ENCODE measurements around the gene TBKBP1. TPM values are rescaled to one million over a fixed set of nuclear protein-coding genes. Genes with fewer than 3 reads are reported as not detected.
A peak's percentile ranks its signal among the peaks of the same experiment; 100 is the strongest.

Gene TBKBP1
- polyA plus RNA-seq, 2 of the 4 experiments (the other 2 are of a cell fraction), result 3.4 to 9.3 TPM

DNA sequence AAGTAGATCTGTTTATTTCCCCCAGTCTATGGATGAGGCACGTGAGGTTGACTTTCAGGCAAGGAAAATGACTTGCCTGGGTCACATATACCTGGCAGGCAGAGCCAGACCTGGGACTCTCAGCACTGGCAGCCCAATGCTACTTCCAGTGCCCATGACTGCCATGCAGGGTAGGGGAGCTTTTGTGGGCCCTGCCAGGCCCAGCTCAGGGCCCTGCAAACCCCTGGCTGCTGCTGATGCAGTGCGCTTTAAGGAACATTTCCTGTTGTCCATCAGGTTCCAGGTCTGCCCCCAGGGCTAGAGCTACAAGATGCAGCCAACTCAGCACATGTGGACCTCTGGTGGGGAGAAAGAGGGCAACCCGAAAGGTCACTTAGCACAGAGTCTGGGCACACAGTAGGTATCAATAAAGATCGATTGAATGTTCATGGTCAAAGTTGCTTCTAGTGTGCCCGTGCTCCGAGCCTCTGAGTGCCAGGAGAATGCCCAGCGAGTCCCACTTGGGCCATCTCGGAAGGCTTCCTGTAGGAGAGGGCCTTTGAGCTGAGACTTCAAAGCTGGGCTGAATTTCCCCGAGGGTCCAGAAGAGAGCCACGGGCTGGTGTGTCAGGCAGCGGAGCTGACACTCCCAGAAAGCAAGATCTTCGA, 38.6 kb downstream of the TBKBP1 start:
- FAIRE-seq (no peak), DNase-seq (ENCODE audit: low read depth in 1 of 2, low spot score in 1 of 2) (no peak), ATAC-seq (peak in 1 of 2 experiments; percentile 2; a peak in 1 of 6 replicates)
- H3K4me3 ChIP-seq, result peak overlapping the region; percentile 48; the same call in 2 of the 3 replicates
- ChIA-PET CTCF (interaction anchor here (0.6 to 11.2 kb wide), 26 partner anchors 9 to 111 kb away, joined by 3 to 87 read pairs (median 5); no protein-coding TSS in a partner anchor), POLR2A (interaction anchor here (0.6 to 1.2 kb wide), 3 partner anchors 58 to 731 kb away, joined by 3 to 11 read pairs (median 4); partner anchors contain the start of genes LRRC46 and MRPL10)
- TF ChIP-seq PHF8 (IDR thresholded peaks at IDR 0.05; ENCODE audit: borderline replicate concordance, low read depth) (no peak), ZC3H11A (IDR thresholded peaks at IDR 0.05) (0 out of 2 replicates have a peak, but pooled peaks have one; percentile 3), ZFP36 (IDR thresholded peaks at IDR 0.05; ENCODE audit: borderline replicate concordance, partially characterized antibody) (peak; percentile 94), MAFK (IDR thresholded peaks at IDR 0.05; ENCODE audit: partially characterized antibody) (peak; percentile 22), GATA3 (IDR thresholded peaks at IDR 0.05; ENCODE audit: borderline replicate concordance) (no peak)
- H3K9me3 ChIP-seq, result no peaks in the 10 kb centered on the region
- peak overlapping the region; percentile 88 for H3K4me2 ChIP-seq
- 40% methylated on average over 12 of the region's 12 CpGs for WGBS (ENCODE audit: missing lambda C conversion rate)
- peak overlapping the region in 1 of 2 experiments; percentile 74; a peak in 2 of 6 replicates for H3K27ac ChIP-seq
- 0 out of 3 replicates have a peak, but pooled peaks cover 4% of the 10 kb centered on the region for H3K4me1 ChIP-seq

DNA sequence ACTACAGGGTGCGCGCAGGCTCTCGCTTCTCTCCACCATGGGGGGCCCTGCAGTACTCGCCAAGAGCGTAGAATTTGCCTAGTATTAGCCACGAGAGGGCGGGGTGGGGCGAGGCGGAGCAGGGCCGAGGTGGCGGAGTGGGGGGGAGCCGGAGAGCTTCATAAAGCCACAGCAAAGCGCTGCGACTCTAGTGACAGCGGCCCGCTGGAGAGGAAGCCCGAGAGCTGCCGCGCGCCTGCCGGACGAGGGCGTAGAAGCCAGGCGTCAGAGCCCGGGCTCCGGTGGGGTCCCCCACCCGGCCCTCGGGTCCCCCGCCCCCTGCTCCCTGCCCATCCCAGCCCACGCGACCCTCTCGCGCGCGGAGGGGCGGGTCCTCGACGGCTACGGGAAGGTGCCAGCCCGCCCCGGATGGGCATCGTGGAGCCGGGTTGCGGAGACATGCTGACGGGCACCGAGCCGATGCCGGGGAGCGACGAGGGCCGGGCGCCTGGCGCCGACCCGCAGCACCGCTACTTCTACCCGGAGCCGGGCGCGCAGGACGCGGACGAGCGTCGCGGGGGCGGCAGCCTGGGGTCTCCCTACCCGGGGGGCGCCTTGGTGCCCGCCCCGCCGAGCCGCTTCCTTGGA, 39.2 kb downstream of the TBKBP1 start, which contains the start of gene TBX21:
TSS of gene TBX21 (plus strand) at position 190 of the 627 bp plus-strand sequence. CDS start at position 409, 219 bp downstream.
- ATAC-seq (peak; percentile 74 to 91), FAIRE-seq (no peak), DNase-seq (ENCODE audit: low read depth in 1 of 2, low spot score in 1 of 2) (peak; percentile 80 to 90)
- CTCF ChIA-PET, result interaction anchor here (0.9 to 11.2 kb wide), 25 partner anchors 8 to 110 kb away, joined by 3 to 87 read pairs (median 5); no protein-coding TSS in a partner anchor
- TF ChIP-seq SMC3 (IDR thresholded peaks at IDR 0.05) (peak; percentile 57), ZFP36 (IDR thresholded peaks at IDR 0.05; ENCODE audit: borderline replicate concordance, partially characterized antibody) (no peak), KDM1A (IDR thresholded peaks at IDR 0.05; ENCODE audit: low read depth) (no peak), EP300 (IDR thresholded peaks at IDR 0.05) (no peak), RFX5 (IDR thresholded peaks at IDR 0.05) (no peak), TP53 (CRISPR knock-in tag; IDR thresholded peaks at IDR 0.05) (no peak), RNF2 (IDR thresholded peaks at IDR 0.05; ENCODE audit: borderline replicate concordance, low read depth) (no peak), NFE2L2 (conservative IDR thresholded peaks at IDR 0.05; ENCODE audit: low read length) (no peak), HOXA7 (CRISPR knock-in tag; IDR thresholded peaks at IDR 0.05) (no peak), RAD21 (conservative IDR thresholded peaks at IDR 0.05 in 1 of 2, IDR thresholded peaks at IDR 0.05 in 1 of 2) (peak; percentile 40; a peak in 3 of 5 replicates), HDAC2 (IDR thresholded peaks at IDR 0.05) (peak; percentile 62; the same call in 1 of the 2 replicates), NR3C1 (IDR thresholded peaks at IDR 0.05) (no peak), NPAS2 (CRISPR knock-in tag; IDR thresholded peaks at IDR 0.05; ENCODE audit: borderline replicate concordance) (no peak), MYC (IDR thresholded peaks at IDR 0.05; ENCODE audit: borderline replicate concordance, low read length) (no peak), BHLHE40 (IDR thresholded peaks at IDR 0.05; ENCODE audit: low read depth, low read length) (no peak), FOSL2 (IDR thresholded peaks at IDR 0.05) (no peak), FOSL2 (CRISPR knock-in tag; IDR thresholded peaks at IDR 0.05) (no peak), POLR2AphosphoS2 (conservative IDR thresholded peaks at IDR 0.05; ENCODE audit: low read length) (no peak), EHMT2 (IDR thresholded peaks at IDR 0.05; ENCODE audit: low read depth) (no peak), PHF8 (IDR thresholded peaks at IDR 0.05; ENCODE audit: borderline replicate concordance, low read depth) (no peak), EHF (CRISPR knock-in tag; IDR thresholded peaks at IDR 0.05) (no peak), CBX8 (IDR thresholded peaks at IDR 0.05) (no peak), ZSCAN20 (CRISPR knock-in tag; IDR thresholded peaks at IDR 0.05) (no peak), CEBPB (IDR thresholded peaks at IDR 0.05) (no peak), POLR2A (IDR thresholded peaks at IDR 0.05; ENCODE audit: low read length) (0 out of 2 replicates have a peak, but pooled peaks have one; percentile 39), SREBF2 (IDR thresholded peaks at IDR 0.05) (no peak), TFCP2L1 (CRISPR knock-in tag; IDR thresholded peaks at IDR 0.05) (no peak)
- TF ChIP-seq, protein P1, sequence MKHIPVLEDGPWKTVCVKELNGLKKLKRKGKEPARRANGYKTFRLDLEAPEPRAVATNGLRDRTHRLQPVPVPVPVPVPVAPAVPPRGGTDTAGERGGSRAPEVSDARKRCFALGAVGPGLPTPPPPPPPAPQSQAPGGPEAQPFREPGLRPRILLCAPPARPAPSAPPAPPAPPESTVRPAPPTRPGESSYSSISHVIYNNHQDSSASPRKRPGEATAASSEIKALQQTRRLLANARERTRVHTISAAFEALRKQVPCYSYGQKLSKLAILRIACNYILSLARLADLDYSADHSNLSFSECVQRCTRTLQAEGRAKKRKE (CRISPR knock-in tag; IDR thresholded peaks at IDR 0.05; ENCODE audit: low read depth), result no peak
- TF ChIP-seq, protein P2, sequence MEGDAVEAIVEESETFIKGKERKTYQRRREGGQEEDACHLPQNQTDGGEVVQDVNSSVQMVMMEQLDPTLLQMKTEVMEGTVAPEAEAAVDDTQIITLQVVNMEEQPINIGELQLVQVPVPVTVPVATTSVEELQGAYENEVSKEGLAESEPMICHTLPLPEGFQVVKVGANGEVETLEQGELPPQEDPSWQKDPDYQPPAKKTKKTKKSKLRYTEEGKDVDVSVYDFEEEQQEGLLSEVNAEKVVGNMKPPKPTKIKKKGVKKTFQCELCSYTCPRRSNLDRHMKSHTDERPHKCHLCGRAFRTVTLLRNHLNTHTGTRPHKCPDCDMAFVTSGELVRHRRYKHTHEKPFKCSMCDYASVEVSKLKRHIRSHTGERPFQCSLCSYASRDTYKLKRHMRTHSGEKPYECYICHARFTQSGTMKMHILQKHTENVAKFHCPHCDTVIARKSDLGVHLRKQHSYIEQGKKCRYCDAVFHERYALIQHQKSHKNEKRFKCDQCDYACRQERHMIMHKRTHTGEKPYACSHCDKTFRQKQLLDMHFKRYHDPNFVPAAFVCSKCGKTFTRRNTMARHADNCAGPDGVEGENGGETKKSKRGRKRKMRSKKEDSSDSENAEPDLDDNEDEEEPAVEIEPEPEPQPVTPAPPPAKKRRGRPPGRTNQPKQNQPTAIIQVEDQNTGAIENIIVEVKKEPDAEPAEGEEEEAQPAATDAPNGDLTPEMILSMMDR (IDR thresholded peaks at IDR 0.05), result peak; percentile 45; the same call in 2 of the 3 replicates
- TF ChIP-seq, protein P3, sequence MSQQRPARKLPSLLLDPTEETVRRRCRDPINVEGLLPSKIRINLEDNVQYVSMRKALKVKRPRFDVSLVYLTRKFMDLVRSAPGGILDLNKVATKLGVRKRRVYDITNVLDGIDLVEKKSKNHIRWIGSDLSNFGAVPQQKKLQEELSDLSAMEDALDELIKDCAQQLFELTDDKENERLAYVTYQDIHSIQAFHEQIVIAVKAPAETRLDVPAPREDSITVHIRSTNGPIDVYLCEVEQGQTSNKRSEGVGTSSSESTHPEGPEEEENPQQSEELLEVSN (IDR thresholded peaks at IDR 0.05; ENCODE audit: borderline replicate concordance, low read depth), result no peak
- TF ChIP-seq, protein P4, sequence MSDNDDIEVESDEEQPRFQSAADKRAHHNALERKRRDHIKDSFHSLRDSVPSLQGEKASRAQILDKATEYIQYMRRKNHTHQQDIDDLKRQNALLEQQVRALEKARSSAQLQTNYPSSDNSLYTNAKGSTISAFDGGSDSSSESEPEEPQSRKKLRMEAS (IDR thresholded peaks at IDR 0.05), result 0 out of 2 replicates have a peak, but pooled peaks have one; percentile 15
- Histone ChIP-seq H3K9me3 (no peaks in the 10 kb centered on the region), H3K4me2 (peak within 1 kb of the TSS; percentile 88), H3K4me1 (0 out of 3 replicates have a peak, but pooled peaks cover 4% of the 10 kb centered on the region), H3K27ac (peak within 1 kb of the TSS in 1 of 2 experiments; percentile 74; a peak in 3 of 6 replicates), H3K4me3 (peak within 1 kb of the TSS; percentile 48)
- POLR2A ChIA-PET, result interaction anchor here (0.6 to 1.2 kb wide), 3 partner anchors 57 to 732 kb away, joined by 3 to 11 read pairs (median 4); partner anchors contain the start of genes LRRC46 and MRPL10
- 5% methylated on average over 16 of the region's 73 CpGs for WGBS (ENCODE audit: missing lambda C conversion rate)

All from A549 (cell line).